Osteoblast (primary cell): ENCODE results near the gene TP53BP1. TPM values are rescaled to one million over a fixed set of nuclear protein-coding genes. Genes with fewer than 3 reads are reported as not detected.
"Not testable (repeated sequence)": the region's sequence is repeated elsewhere in the genome, so short reads cannot be mapped to it uniquely, and the experiment has no call there.

Source experiments
- DNase-seq: peaks from one replicate; pipeline ENCODE4 v3.0.0; 2011; ENCODE audit warnings: low spot score, mixed read lengths; ENCODE audit not compliant: insufficient read length; ENCODE audit errors: missing footprints
- H2AFZ ChIP-seq: 2 replicates; pipeline ENCODE4 v1.6.0; 2011; ENCODE audit warnings: mild to moderate bottlenecking, low read length
- H3K27ac ChIP-seq: 2 replicates; pipeline ENCODE4 v1.5.1; 2011; ENCODE audit warnings: mild to moderate bottlenecking, low read depth, low read length, moderate library complexity
- H3K27me3 ChIP-seq: 2 replicates; pipeline ENCODE4 v1.6.0; 2012; ENCODE audit warnings: mild to moderate bottlenecking, control low read depth, inconsistent platforms, low read length, moderate library complexity; ENCODE audit not compliant: insufficient read depth
- H3K36me3 ChIP-seq: 2 replicates; pipeline ENCODE4 v1.5.1; 2011; ENCODE audit warnings: mild to moderate bottlenecking, low read length, control low read depth, moderate library complexity; ENCODE audit not compliant: insufficient read depth
- H3K4me1 ChIP-seq: 2 replicates; pipeline ENCODE4 v1.5.1; 2011; ENCODE audit warnings: mild to moderate bottlenecking, low read length, control low read depth, moderate library complexity; ENCODE audit not compliant: insufficient read depth
- H3K4me2 ChIP-seq: 2 replicates; pipeline ENCODE4 v1.6.0; 2011; ENCODE audit warnings: mild to moderate bottlenecking, low read length; ENCODE audit not compliant: insufficient read depth
- H3K4me3 ChIP-seq: fragments of 200-600 bp; sonication (generic); 3 replicates; pipeline ENCODE4 v1.5.1; 2012; ENCODE audit warnings: mild to moderate bottlenecking, low read length, inconsistent platforms; ENCODE audit not compliant: insufficient read depth
- H3K79me2 ChIP-seq: 2 replicates; pipeline ENCODE4 v1.6.0; 2012; ENCODE audit warnings: mild to moderate bottlenecking, low read length, control low read depth, inconsistent platforms; ENCODE audit not compliant: insufficient read depth
- H3K9me3 ChIP-seq: 2 replicates; pipeline ENCODE4 v1.5.1; 2011; ENCODE audit warnings: low read depth, low read length, control low read depth
- H4K20me1 ChIP-seq: 2 replicates; pipeline ENCODE4 v1.6.0; 2012; ENCODE audit warnings: mild to moderate bottlenecking, low read length, control low read depth; ENCODE audit not compliant: insufficient read depth
- CTCF ChIP-seq: IDR thresholded peaks from 2 replicates; pipeline ENCODE4 v1.5.1; 2011; ENCODE audit warnings: mild to moderate bottlenecking, low read depth, low read length, moderate library complexity; ENCODE audit errors: extremely low read depth
- total RNA-seq: library from RNA; depleted of rRNA; stranded (reverse); fragments of >200 nt; gene quantifications from 2 replicates; pipeline ENCODE4 v1.2.3, GENCODE V29; 2012

TP53BP1 gene
- total RNA-seq, 1 donor: 88.7 TPM

GRCh38 chr15:43402255-43402654 lies 90.7 kb downstream of the TP53BP1 start:
- H3K79me2 ChIP-seq: no peaks in the 10 kb centered on the region
- H3K4me3 ChIP-seq: no peak overlapping the region
- H3K27me3 ChIP-seq: no peaks in the 10 kb centered on the region
- no peak for DNase-seq
- no peak overlapping the region for H3K27ac ChIP-seq
- H4K20me1 ChIP-seq: no peaks in the 10 kb centered on the region
- H3K9me3 ChIP-seq: no peaks in the 10 kb centered on the region
- H3K4me2 ChIP-seq: no peak overlapping the region
- TF ChIP-seq CTCF: no peak
- no peak overlapping the region for H2AFZ ChIP-seq
- peaks cover 78% of the 10 kb centered on the region for H3K36me3 ChIP-seq
- no peaks in the 10 kb centered on the region for H3K4me1 ChIP-seq

- not testable (repeated sequence) for DNase-seq
These were observed 99.4 kb downstream of the TP53BP1 start for GRCh38 chr15:43393592-43393991.

GRCh38 chr15:43390723-43391122 lies 102.2 kb downstream of the TP53BP1 start:
- no peak overlapping the region for H3K4me2 ChIP-seq
- no peaks in the 10 kb centered on the region for H3K4me1 ChIP-seq
- H2AFZ ChIP-seq: no peak overlapping the region
- DNase-seq: no peak
- no peaks in the 10 kb centered on the region for H4K20me1 ChIP-seq
- no peak overlapping the region for H3K4me3 ChIP-seq
- no peaks in the 10 kb centered on the region for H3K79me2 ChIP-seq
- H3K27ac ChIP-seq: no peak overlapping the region
- TF ChIP-seq CTCF: no peak
- no peaks in the 10 kb centered on the region for H3K27me3 ChIP-seq
- H3K9me3 ChIP-seq: no peaks in the 10 kb centered on the region
- peaks cover 17% of the 10 kb centered on the region for H3K36me3 ChIP-seq

More at GRCh38 chr15:43393592-43393991, 99.4 kb downstream of the TP53BP1 start:
- H2AFZ ChIP-seq, H3K4me2 ChIP-seq, H3K27ac ChIP-seq, H3K79me2 ChIP-seq, H3K27me3 ChIP-seq, H3K9me3 ChIP-seq, H3K4me3 ChIP-seq, H3K4me1 ChIP-seq, H4K20me1 ChIP-seq: not testable (repeated sequence)
- peaks cover 35% of the 10 kb centered on the region for H3K36me3 ChIP-seq

GRCh38 chr15:43383070-43383469 lies 109.9 kb downstream of the TP53BP1 start:
- Histone ChIP-seq H4K20me1 (no peaks in the 10 kb centered on the region), H3K4me3 (no peak overlapping the region), H3K36me3 (peaks cover 27% of the 10 kb centered on the region), H3K4me1 (no peaks in the 10 kb centered on the region), H3K9me3 (no peaks in the 10 kb centered on the region), H2AFZ (no peak overlapping the region), H3K27ac (no peak overlapping the region), H3K27me3 (no peaks in the 10 kb centered on the region), H3K79me2 (no peaks in the 10 kb centered on the region), H3K4me2 (no peak overlapping the region)
- peak; percentile 83 for DNase-seq
- TF ChIP-seq CTCF: no peak
